Sigmoid colon (tissue), 4 donors: ENCODE measurements around the gene ST6GALNAC2.

Source experiments
- EP300 ChIP-seq, 4 donors: sonication (generic); formaldehyde crosslinking; IDR thresholded peaks; one replicate each; pipeline ENCODE4 v1.6.1; 2017; ENCODE audit warnings: antibody characterized with exemption in 4 of 4
- POLR2A ChIP-seq, 2 donors: fragments of 450-650 bp; IDR thresholded peaks; one replicate each; pipeline ENCODE4 v1.6.1; 2016; ENCODE audit warnings: antibody characterized with exemption in 2 of 2, mild to moderate bottlenecking in 2 of 2, moderate library complexity in 2 of 2
- TF ChIP-seq, protein P1 (sequence below), 4 experiments: fragments of 450-650 bp in 3 of 4; fragments of 200-600 bp in 1 of 4; IDR thresholded peaks; one replicate each; pipeline ENCODE4 v1.5.1; 2016 to 2019; ENCODE audit warnings: antibody characterized with exemption in 4 of 4, mild to moderate bottlenecking in 3 of 4, moderate library complexity in 2 of 4

GRCh38 chr17:76568811-76569221 lies 16.8 kb downstream of the ST6GALNAC2 start:
- TF ChIP-seq, protein P1, sequence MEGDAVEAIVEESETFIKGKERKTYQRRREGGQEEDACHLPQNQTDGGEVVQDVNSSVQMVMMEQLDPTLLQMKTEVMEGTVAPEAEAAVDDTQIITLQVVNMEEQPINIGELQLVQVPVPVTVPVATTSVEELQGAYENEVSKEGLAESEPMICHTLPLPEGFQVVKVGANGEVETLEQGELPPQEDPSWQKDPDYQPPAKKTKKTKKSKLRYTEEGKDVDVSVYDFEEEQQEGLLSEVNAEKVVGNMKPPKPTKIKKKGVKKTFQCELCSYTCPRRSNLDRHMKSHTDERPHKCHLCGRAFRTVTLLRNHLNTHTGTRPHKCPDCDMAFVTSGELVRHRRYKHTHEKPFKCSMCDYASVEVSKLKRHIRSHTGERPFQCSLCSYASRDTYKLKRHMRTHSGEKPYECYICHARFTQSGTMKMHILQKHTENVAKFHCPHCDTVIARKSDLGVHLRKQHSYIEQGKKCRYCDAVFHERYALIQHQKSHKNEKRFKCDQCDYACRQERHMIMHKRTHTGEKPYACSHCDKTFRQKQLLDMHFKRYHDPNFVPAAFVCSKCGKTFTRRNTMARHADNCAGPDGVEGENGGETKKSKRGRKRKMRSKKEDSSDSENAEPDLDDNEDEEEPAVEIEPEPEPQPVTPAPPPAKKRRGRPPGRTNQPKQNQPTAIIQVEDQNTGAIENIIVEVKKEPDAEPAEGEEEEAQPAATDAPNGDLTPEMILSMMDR (IDR thresholded peaks at IDR 0.05) = no peak
- TF ChIP-seq EP300 (IDR thresholded peaks at IDR 0.05) (no peak), POLR2A (IDR thresholded peaks at IDR 0.05) (no peak)
